HepG2 (cell line): ENCODE measurements around the gene MTRR. TPM values are rescaled to one million over a fixed set of nuclear protein-coding genes. Genes with fewer than 3 reads are reported as not detected.

Source experiments
- BORCS8-MEF2B ChIP-seq: sonication (generic); formaldehyde crosslinking; IDR thresholded peaks from 2 replicates; pipeline ENCODE4 v1.8.0; 2022; ENCODE audit warnings: mild to moderate bottlenecking, missing genetic modification reagents
- CREB3 ChIP-seq: sonication (generic); formaldehyde crosslinking; IDR thresholded peaks from 2 replicates; pipeline ENCODE4 v1.5.0; 2020; ENCODE audit warnings: missing genetic modification reagents
- CREM ChIP-seq, 2 experiments: sonication (generic) in 1 of 2; formaldehyde crosslinking in 1 of 2; IDR thresholded peaks; 2 replicates each; pipeline versions ENCODE4 v1.4.0 to v1.6.1; 2016 to 2020; ENCODE audit warnings: antibody characterized with exemption in 1 of 2, mild to moderate bottlenecking in 1 of 2, missing genetic modification reagents in 1 of 2
- ETV6 ChIP-seq: sonication (generic); formaldehyde crosslinking; conservative IDR thresholded peaks from 2 replicates; pipeline ENCODE4 v1.4.0; 2020; ENCODE audit warnings: missing genetic modification reagents
- FUBP1 ChIP-seq: sonication (generic); formaldehyde crosslinking; IDR thresholded peaks from 2 replicates; pipeline ENCODE4 v1.5.1; 2020; ENCODE audit warnings: missing genetic modification reagents, mild to moderate bottlenecking, borderline replicate concordance
- HNF4G ChIP-seq, 2 experiments: sonication (generic) in 1 of 2; formaldehyde crosslinking in 1 of 2; IDR thresholded peaks; 2 replicates each; pipeline versions ENCODE4 v1.4.0 to v1.6.1; 2011 to 2020; ENCODE audit warnings: borderline replicate concordance in 2 of 2, low read depth in 2 of 2, mild to moderate bottlenecking in 2 of 2, low read length in 1 of 2, missing genetic modification reagents in 1 of 2, moderate library complexity in 1 of 2
- HNRNPL ChIP-seq: fragments of 200-400 bp; formaldehyde crosslinking; IDR thresholded peaks from 2 replicates; pipeline ENCODE4 v1.6.1; 2017; ENCODE audit warnings: mild to moderate bottlenecking, low read depth, low read length
- KMT2A ChIP-seq: sonication (generic); formaldehyde crosslinking; IDR thresholded peaks from 2 replicates; pipeline ENCODE4 v1.4.0; 2020; ENCODE audit warnings: missing genetic modification reagents
- NR3C1 ChIP-seq: sonication (generic); formaldehyde crosslinking; IDR thresholded peaks from 2 replicates; pipeline ENCODE4 v1.4.0; 2020; ENCODE audit warnings: missing genetic modification reagents
- ONECUT2 ChIP-seq: sonication (generic); formaldehyde crosslinking; IDR thresholded peaks from 2 replicates; pipeline ENCODE4 v1.4.0; 2020; ENCODE audit warnings: missing genetic modification reagents
- RBAK ChIP-seq: sonication (generic); formaldehyde crosslinking; IDR thresholded peaks from 2 replicates; pipeline ENCODE4 v1.5.1; 2020; ENCODE audit warnings: mild to moderate bottlenecking, missing genetic modification reagents
- XRCC5 ChIP-seq: fragments of 200-400 bp; formaldehyde crosslinking; optimal IDR thresholded peaks from 2 replicates; pipeline ENCODE3; 2017; ENCODE audit warnings: mild to moderate bottlenecking, low read length
- ZBTB7A ChIP-seq: sonication (generic); formaldehyde crosslinking; IDR thresholded peaks from 2 replicates; pipeline ENCODE4 v1.8.0; 2022; ENCODE audit warnings: mild to moderate bottlenecking, missing genetic modification reagents
- ZFP91 ChIP-seq: sonication (generic); formaldehyde crosslinking; IDR thresholded peaks from 2 replicates; pipeline ENCODE4 v1.9.0; 2022; ENCODE audit warnings: missing genetic modification reagents, mild to moderate bottlenecking, borderline replicate concordance
- ZFY ChIP-seq: sonication (generic); formaldehyde crosslinking; IDR thresholded peaks from 2 replicates; pipeline ENCODE4 v1.4.0; 2020; ENCODE audit warnings: missing genetic modification reagents
- ZNF263 ChIP-seq: sonication (generic); formaldehyde crosslinking; IDR thresholded peaks from 2 replicates; pipeline ENCODE4 v1.4.0; 2020; ENCODE audit warnings: missing genetic modification reagents
- ZNF274 ChIP-seq: sonication (generic); formaldehyde crosslinking; IDR thresholded peaks from 2 replicates; pipeline ENCODE4 v1.5.1; 2020; ENCODE audit warnings: mild to moderate bottlenecking, missing genetic modification reagents
- ZNF275 ChIP-seq: sonication (generic); formaldehyde crosslinking; IDR thresholded peaks from 2 replicates; pipeline ENCODE4 v1.8.0; 2022; ENCODE audit warnings: missing genetic modification reagents, mild to moderate bottlenecking, inconsistent platforms, borderline replicate concordance
- ZNF75D ChIP-seq: sonication (generic); formaldehyde crosslinking; IDR thresholded peaks from 2 replicates; pipeline ENCODE4 v1.8.1; 2023; ENCODE audit warnings: missing genetic modification reagents, mild to moderate bottlenecking, borderline replicate concordance
- ZNF800 ChIP-seq: sonication (generic); formaldehyde crosslinking; IDR thresholded peaks from 2 replicates; pipeline ENCODE4 v1.4.0; 2020; ENCODE audit warnings: missing genetic modification reagents
- ZNF883 ChIP-seq: sonication (generic); formaldehyde crosslinking; IDR thresholded peaks from 2 replicates; pipeline ENCODE4 v1.5.1; 2020; ENCODE audit warnings: mild to moderate bottlenecking, missing genetic modification reagents; ENCODE audit errors: not compliant biosample characterization
- polyA plus RNA-seq, 8 experiments: library from polyadenylated mRNA; depleted of rRNA in 3 of 8; stranded (reverse) in 7 of 8; unstranded in 1 of 8; fragments of >200 nt; fragmentation: Illumina TruSeq in 4 of 8; extraction: Trizol in 4 of 8; gene quantifications; 2 replicates each; pipeline versions ENCODE4 v1.2.1 to v1.2.3, GENCODE V29; 2011 to 2016; ENCODE audit warnings: low read depth in 4 of 8, missing spikeins in 1 of 8, mixed read lengths in 1 of 8; ENCODE audit not compliant: insufficient read depth in 1 of 8
- total RNA-seq, 5 experiments: library from RNA; depleted of rRNA; stranded (reverse); fragments of >200 nt; fragmentation: Illumina TruSeq; extraction: Trizol; gene quantifications; 2 replicates each; pipeline ENCODE4 v1.2.3, GENCODE V29; 2016; ENCODE audit warnings: low read depth in 1 of 5

MTRR gene
- total and polyA plus RNA-seq, 2 of the 13 experiments (the other 11 are each of a cell fraction or from before 2014, with no cell fraction given), result 39.2 to 59.2 TPM

GRCh38 chr5:7849681-7850394 is 19.1 kb upstream of the MTRR start (continued):
- no peak for TF ChIP-seq FUBP1 (CRISPR knock-in tag)
- no peak for TF ChIP-seq ONECUT2
- TF ChIP-seq ZNF883 (CRISPR knock-in tag), result no peak
- TF ChIP-seq ZNF75D (CRISPR knock-in tag), result no peak
- TF ChIP-seq KMT2A (CRISPR knock-in tag), result no peak
- TF ChIP-seq CREM (IDR thresholded peaks at IDR 0.05), result no peak
- TF ChIP-seq CREM (CRISPR knock-in tag; IDR thresholded peaks at IDR 0.05), result no peak
- TF ChIP-seq ZNF263 (CRISPR knock-in tag), result 0 out of 2 replicates have a peak, but pooled peaks have one; percentile 22
- no peak for TF ChIP-seq HNF4G (IDR thresholded peaks at IDR 0.05; ENCODE audit: borderline replicate concordance, low read depth, low read length)
- no peak for TF ChIP-seq HNF4G (CRISPR knock-in tag; IDR thresholded peaks at IDR 0.05; ENCODE audit: borderline replicate concordance, low read depth)
- peak; percentile 39; the same call in 1 of the 2 replicates for TF ChIP-seq ZFP91 (CRISPR knock-in tag)
- TF ChIP-seq ZFY (CRISPR knock-in tag), result 0 out of 2 replicates have a peak, but pooled peaks have one; percentile 14
- no peak for TF ChIP-seq XRCC5
- no peak for TF ChIP-seq NR3C1 (CRISPR knock-in tag)
- no peak for TF ChIP-seq BORCS8-MEF2B (CRISPR knock-in tag)
- no peak for TF ChIP-seq ZNF800 (CRISPR knock-in tag)
- TF ChIP-seq ZBTB7A (CRISPR knock-in tag), result no peak
- TF ChIP-seq ETV6, result no peak
- no peak for TF ChIP-seq RBAK (CRISPR knock-in tag)
- TF ChIP-seq ZNF275 (CRISPR knock-in tag), result no peak
- no peak for TF ChIP-seq HNRNPL
- TF ChIP-seq CREB3 (CRISPR knock-in tag), result no peak
- TF ChIP-seq ZNF274 (CRISPR knock-in tag), result no peak
